ENCODE results near the gene TPSD1. TPM values are rescaled to one million over a fixed set of nuclear protein-coding genes. Genes with fewer than 3 reads are reported as not detected.
"Not testable (repeated sequence)": the region's sequence is repeated elsewhere in the genome, so short reads cannot be mapped to it uniquely, and the experiment has no call there.

Gene TPSD1
- total and polyA plus RNA-seq, 2 experiments from 2014 or later, result not detected

DNA sequence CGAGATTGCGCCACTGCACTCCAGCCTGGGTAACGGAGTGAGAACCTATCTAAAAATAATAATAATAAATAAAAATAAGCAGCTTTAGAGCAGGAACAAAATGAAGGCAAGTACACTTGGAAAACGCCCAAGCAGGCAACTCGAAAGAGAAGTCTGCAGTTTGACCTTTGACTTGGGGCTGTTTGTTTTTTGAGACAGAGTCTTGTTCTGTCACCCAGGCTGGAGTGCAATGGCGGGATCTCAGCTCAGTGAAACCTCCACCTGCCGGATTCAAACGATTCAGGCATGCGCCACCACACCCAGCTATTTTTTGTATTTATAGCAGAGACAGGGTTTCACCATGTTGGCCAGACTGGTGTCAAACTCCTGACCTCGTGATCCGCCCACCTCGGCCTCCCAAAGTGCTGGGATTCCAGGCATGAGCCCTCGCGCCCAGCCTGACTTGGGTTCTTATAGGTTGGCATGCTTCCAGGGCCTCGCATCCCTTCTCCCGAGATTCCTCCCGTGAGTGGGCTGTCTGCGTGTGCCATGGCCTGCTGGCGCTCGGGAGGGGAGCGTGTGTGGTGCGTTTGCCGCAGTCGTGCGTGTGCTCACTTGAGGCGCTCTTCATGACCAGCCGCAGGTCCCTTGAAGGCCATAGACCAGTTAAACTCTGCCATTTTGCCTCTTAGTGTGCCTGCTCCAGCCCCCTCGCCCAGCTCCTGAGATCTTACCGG is 35.1 kb downstream of the TPSD1 start:
- Histone ChIP-seq H3K27me3 (peaks cover 9% of the 10 kb centered on the region), H3K79me2 (no peaks in the 10 kb centered on the region), H3K27ac (no peak overlapping the region), H3K4me3 (no peak overlapping the region), H2AFZ (no peak overlapping the region), H4K20me1 (ENCODE audit: insufficient read depth, poor library complexity, severe bottlenecking) (no peaks in the 10 kb centered on the region), H3K9me3 (ENCODE audit: low read depth) (no peaks in the 10 kb centered on the region), H3K9me2 (replicated peaks; ENCODE audit: insufficient read depth) (no peaks in the 10 kb centered on the region), H3K36me3 (replicated peaks; ENCODE audit: insufficient read depth, low read depth) (no peaks in the 10 kb centered on the region), H3K4me2 (no peak overlapping the region), H3K4me1 (ENCODE audit: insufficient read depth) (peaks cover 8% of the 10 kb centered on the region)
- WGBS (ENCODE audit: low lambda C conversion rate, missing lambda C conversion rate), result 77% methylated on average over 29 of the region's 29 CpGs
- no peak for DNase-seq (ENCODE audit: low spot score)
- no peak for TF ChIP-seq EZH2phosphoT487 (IDR thresholded peaks at IDR 0.05; ENCODE audit: low read depth, severe bottlenecking, unreplicated experiment)
- TF ChIP-seq, protein P1, sequence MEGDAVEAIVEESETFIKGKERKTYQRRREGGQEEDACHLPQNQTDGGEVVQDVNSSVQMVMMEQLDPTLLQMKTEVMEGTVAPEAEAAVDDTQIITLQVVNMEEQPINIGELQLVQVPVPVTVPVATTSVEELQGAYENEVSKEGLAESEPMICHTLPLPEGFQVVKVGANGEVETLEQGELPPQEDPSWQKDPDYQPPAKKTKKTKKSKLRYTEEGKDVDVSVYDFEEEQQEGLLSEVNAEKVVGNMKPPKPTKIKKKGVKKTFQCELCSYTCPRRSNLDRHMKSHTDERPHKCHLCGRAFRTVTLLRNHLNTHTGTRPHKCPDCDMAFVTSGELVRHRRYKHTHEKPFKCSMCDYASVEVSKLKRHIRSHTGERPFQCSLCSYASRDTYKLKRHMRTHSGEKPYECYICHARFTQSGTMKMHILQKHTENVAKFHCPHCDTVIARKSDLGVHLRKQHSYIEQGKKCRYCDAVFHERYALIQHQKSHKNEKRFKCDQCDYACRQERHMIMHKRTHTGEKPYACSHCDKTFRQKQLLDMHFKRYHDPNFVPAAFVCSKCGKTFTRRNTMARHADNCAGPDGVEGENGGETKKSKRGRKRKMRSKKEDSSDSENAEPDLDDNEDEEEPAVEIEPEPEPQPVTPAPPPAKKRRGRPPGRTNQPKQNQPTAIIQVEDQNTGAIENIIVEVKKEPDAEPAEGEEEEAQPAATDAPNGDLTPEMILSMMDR (IDR thresholded peaks at IDR 0.05; ENCODE audit: poor library complexity), result no peak
- TF ChIP-seq EZH2 (IDR thresholded peaks at IDR 0.05; ENCODE audit: borderline replicate concordance), result no peak

DNA sequence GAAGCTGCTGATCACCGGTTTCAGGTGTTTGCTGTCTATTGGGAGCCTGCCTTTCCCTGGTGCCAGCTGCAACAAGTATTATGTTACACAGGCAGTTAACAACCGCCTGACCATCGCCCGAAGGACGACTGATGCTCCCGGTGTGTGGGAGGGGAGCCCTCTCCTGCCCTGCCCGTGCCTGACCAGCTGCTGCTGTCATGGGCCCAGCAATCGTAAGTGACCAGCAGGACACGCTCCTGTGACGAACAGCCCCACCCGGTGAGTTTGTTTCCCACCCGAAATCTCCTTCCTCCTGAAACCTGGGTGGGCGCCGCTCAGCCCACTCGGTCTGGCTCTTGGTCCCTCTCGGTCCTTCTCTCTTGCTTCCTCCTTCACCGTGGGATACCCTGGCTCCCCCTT is 35.7 kb downstream of the TPSD1 start:
- Histone ChIP-seq H3K4me1 (ENCODE audit: insufficient read depth) (peaks cover 8% of the 10 kb centered on the region), H3K79me2 (no peaks in the 10 kb centered on the region), H4K20me1 (ENCODE audit: insufficient read depth, poor library complexity, severe bottlenecking) (no peaks in the 10 kb centered on the region), H3K27me3 (peaks cover 9% of the 10 kb centered on the region), H3K9me2 (replicated peaks; ENCODE audit: insufficient read depth) (no peaks in the 10 kb centered on the region), H2AFZ (no peak overlapping the region), H3K4me3 (no peak overlapping the region), H3K36me3 (replicated peaks; ENCODE audit: insufficient read depth, low read depth) (no peaks in the 10 kb centered on the region), H3K27ac (no peak overlapping the region), H3K9me3 (ENCODE audit: low read depth) (no peaks in the 10 kb centered on the region), H3K4me2 (no peak overlapping the region)
- TF ChIP-seq EZH2 (IDR thresholded peaks at IDR 0.05; ENCODE audit: borderline replicate concordance), result no peak
- TF ChIP-seq EZH2phosphoT487 (IDR thresholded peaks at IDR 0.05; ENCODE audit: low read depth, severe bottlenecking, unreplicated experiment), result no peak
- TF ChIP-seq, protein P1 (IDR thresholded peaks at IDR 0.05; ENCODE audit: poor library complexity), result no peak
- WGBS (ENCODE audit: low lambda C conversion rate, missing lambda C conversion rate), result 74% methylated on average over 15 of the region's 17 CpGs
- no peak for DNase-seq (ENCODE audit: low spot score)

DNA sequence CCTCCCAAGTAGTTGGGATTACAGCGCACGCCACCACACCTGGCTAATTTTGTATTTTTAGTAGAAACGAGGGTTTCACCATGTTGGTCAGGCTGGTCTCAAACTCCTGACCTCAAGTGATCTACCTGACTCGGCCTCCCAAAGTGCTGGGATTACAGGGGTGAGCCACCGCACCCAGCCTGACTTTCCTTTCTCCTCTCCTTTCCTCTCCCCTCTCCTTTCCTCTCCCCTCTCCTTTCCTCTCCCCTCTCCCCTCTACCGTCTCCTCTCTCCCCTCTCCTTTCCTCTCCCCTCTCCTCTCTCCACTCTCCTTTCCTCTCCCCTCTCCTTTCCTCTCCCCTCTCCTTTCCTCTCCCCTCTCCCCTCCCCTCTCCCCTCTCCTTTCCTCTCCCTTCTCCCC is 36.3 kb downstream of the TPSD1 start:
- not testable (repeated sequence) for H3K79me2 ChIP-seq

DNA sequence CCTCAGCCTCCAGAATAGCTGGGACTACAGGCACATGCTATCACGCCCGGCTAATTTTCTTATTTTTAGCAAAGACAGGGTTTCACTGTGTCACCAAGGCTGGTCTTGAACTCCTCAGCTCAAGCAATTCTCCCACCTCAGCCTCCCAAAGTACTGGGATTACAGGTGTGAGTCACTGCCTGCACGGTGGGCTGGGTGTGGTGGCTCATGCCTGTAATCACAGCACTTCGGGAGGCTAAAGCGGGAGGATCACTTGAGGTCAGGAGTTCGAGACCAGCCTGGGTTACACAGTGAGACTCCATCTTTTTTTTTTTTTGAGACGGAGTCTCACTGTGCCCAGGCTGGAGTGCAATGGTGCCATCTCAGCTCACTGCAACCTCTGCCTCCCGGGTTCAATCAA is 36.9 kb downstream of the TPSD1 start:
- DNase-seq (ENCODE audit: low spot score); H3K27me3 ChIP-seq; H3K36me3 ChIP-seq (replicated peaks; ENCODE audit: insufficient read depth, low read depth); H3K4me3 ChIP-seq; H2AFZ ChIP-seq; H3K27ac ChIP-seq; H3K4me2 ChIP-seq; H3K9me2 ChIP-seq (replicated peaks; ENCODE audit: insufficient read depth); H3K9me3 ChIP-seq (ENCODE audit: low read depth); H3K79me2 ChIP-seq; H4K20me1 ChIP-seq (ENCODE audit: insufficient read depth, poor library complexity, severe bottlenecking): not testable (repeated sequence)
- peaks cover 13% of the 10 kb centered on the region for H3K4me1 ChIP-seq (ENCODE audit: insufficient read depth)
- WGBS (ENCODE audit: low lambda C conversion rate, missing lambda C conversion rate), result 77% methylated on average over 8 of the region's 8 CpGs

More for the DNA sequence above, 36.3 kb downstream of the TPSD1 start:
- DNase-seq (ENCODE audit: low spot score); H3K9me2 ChIP-seq (replicated peaks; ENCODE audit: insufficient read depth); H3K4me3 ChIP-seq; H2AFZ ChIP-seq; H3K36me3 ChIP-seq (replicated peaks; ENCODE audit: insufficient read depth, low read depth); H4K20me1 ChIP-seq (ENCODE audit: insufficient read depth, poor library complexity, severe bottlenecking); H3K27ac ChIP-seq; H3K27me3 ChIP-seq; H3K4me1 ChIP-seq (ENCODE audit: insufficient read depth); H3K4me2 ChIP-seq; H3K9me3 ChIP-seq (ENCODE audit: low read depth): not testable (repeated sequence)
- 91% methylated on average over 4 of the region's 6 CpGs for WGBS (ENCODE audit: low lambda C conversion rate, missing lambda C conversion rate)
